GM23338 (cell line): ENCODE data around the gene RIC8B. TPM values are rescaled to one million over a fixed set of nuclear protein-coding genes. Genes with fewer than 3 reads are reported as not detected.

Source experiments
- CREB1 ChIP-seq: fragments of 250-450 bp; sonication (Bioruptor Pico); IDR thresholded peaks from 2 replicates; pipeline ENCODE4 v1.5.0; 2020; ENCODE audit warnings: low read depth, mild to moderate bottlenecking, moderate library complexity
- NANOG ChIP-seq: IDR thresholded peaks from 2 replicates; pipeline ENCODE4 v1.6.1; 2016; ENCODE audit warnings: antibody characterized with exemption, borderline replicate concordance
- REST ChIP-seq: IDR thresholded peaks from one replicate; pipeline ENCODE4 v1.6.1; 2018; ENCODE audit warnings: antibody characterized with exemption; ENCODE audit not compliant: unreplicated experiment
- ZNF114 ChIP-seq: fragments of 250-450 bp; sonication (Bioruptor Pico); IDR thresholded peaks from 2 replicates; pipeline ENCODE4 v1.5.0; 2020; ENCODE audit warnings: mild to moderate bottlenecking, moderate library complexity
- ZNF462 ChIP-seq: fragments of 250-450 bp; sonication (Bioruptor Pico); IDR thresholded peaks from 2 replicates; pipeline ENCODE4 v1.5.0; 2020; ENCODE audit warnings: mild to moderate bottlenecking, moderate library complexity
- polyA plus RNA-seq: library from polyadenylated mRNA; unstranded; fragments of >200 nt; fragmentation: Nextera tagmentation; extraction: Ambion mirVana; gene quantifications from 2 replicates; pipeline ENCODE4 v1.2.1, GENCODE V29; 2016
- total RNA-seq: library from RNA; depleted of rRNA; stranded (reverse); fragments of >200 nt; shearing (Covaris generic); gene quantifications from 2 replicates; pipeline ENCODE4 v1.2.3, GENCODE V29; 2014

Gene RIC8B
- total and polyA plus RNA-seq, 2 experiments from 2014 or later = 12.3 to 25.5 TPM

- TF ChIP-seq ZNF462 (no peak), ZNF114 (no peak), NANOG (no peak), CREB1 (CRISPR knock-in tag) (no peak), REST (no peak)
These were observed 80.8 kb downstream of the RIC8B start (continued) for GRCh38 chr12:106855221-106855758.
